ENCODE results near the gene CLDN4. TPM values are rescaled to one million over a fixed set of nuclear protein-coding genes. Genes with fewer than 3 reads are reported as not detected.

The CLDN4 gene
- total and polyA plus RNA-seq, 9 of the 15 experiments (the other 6 are each of a cell fraction or from before 2014, with no cell fraction given), result 0.05 to 0.60 (median 0.06) TPM; not detected in 3

DNA sequence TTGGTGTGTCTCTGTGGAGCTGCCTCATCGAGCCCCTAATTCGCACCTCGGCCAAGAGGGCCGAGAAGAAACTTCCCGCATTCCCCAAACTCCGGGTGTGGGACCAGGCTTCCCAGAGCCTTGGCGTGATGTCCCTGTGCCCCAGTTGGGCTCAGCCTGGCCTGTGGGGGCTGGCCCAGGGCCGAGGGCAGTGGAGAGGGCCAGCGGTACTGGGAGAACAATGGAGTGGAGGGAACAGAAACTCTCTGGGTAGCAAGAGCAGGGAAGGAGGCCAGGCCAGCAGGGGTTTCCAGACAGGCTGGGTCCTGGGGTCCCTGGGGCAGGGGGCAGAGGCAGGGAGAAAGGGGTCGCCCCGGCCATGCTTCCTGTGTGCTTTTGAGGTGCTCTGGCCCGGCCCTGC is 46.2 kb downstream of the CLDN4 start (continued):
- TF ChIP-seq CLOCK (CRISPR knock-in tag; IDR thresholded peaks at IDR 0.05; ENCODE audit: borderline replicate concordance), result no peak
- TF ChIP-seq SMAD1 (IDR thresholded peaks at IDR 0.05; ENCODE audit: low read depth, low read length, partially characterized antibody), result no peak
- no peak for TF ChIP-seq MNT (conservative IDR thresholded peaks at IDR 0.05)
- no peak for TF ChIP-seq HOMEZ (CRISPR knock-in tag; IDR thresholded peaks at IDR 0.05)

Measured in K562 (cell line).